GM18502 (cell line): ENCODE results near the gene KCNN1.
"Not testable (repeated sequence)": the region's sequence is repeated elsewhere in the genome, so short reads cannot be mapped to it uniquely, and the experiment has no call there.

Experiments used
- ATAC-seq: cut with Tn5 transposase; IDR thresholded peaks from one replicate; pipeline ENCODE4 v1.9.1; 2021; ENCODE audit warnings: mild to moderate bottlenecking; ENCODE audit not compliant: unreplicated experiment, poor library complexity

Gene KCNN1

GRCh38 chr19:17967257-17968051 is 547 bp downstream of the KCNN1 start:
- no peak for ATAC-seq

GRCh38 chr19:17968362-17968761 is 1.5 kb downstream of the KCNN1 start:
- ATAC-seq: no peak

- ATAC-seq: no peak
Measured at GRCh38 chr19:17969096-17969792, 2.3 kb downstream of the KCNN1 start.

DNA sequence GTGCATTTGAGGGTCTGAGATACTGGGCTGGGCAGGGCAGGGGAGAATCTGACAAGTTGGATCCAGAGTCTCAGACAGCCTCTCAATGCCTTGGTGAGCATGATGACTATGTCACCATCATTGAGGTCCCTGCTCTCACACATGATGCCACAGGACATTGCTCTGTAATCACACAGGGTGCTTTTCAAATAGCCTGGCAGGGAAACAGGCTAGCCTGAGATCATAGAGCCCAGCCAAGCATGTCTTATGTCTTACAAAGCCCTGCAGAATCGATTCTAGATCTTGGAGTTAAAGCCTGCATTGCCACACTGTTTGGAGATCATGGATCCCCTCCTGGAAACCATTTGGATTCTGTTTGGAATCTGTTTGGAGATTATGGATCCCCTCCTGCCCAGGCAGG is 5.3 kb downstream of the KCNN1 start:
- ATAC-seq: no peak

- ATAC-seq: no peak
Measured at GRCh38 chr19:17973759-17974158, 6.9 kb downstream of the KCNN1 start.

- ATAC-seq: no peak
Measured at GRCh38 chr19:17974551-17974950, 7.6 kb downstream of the KCNN1 start.

DNA sequence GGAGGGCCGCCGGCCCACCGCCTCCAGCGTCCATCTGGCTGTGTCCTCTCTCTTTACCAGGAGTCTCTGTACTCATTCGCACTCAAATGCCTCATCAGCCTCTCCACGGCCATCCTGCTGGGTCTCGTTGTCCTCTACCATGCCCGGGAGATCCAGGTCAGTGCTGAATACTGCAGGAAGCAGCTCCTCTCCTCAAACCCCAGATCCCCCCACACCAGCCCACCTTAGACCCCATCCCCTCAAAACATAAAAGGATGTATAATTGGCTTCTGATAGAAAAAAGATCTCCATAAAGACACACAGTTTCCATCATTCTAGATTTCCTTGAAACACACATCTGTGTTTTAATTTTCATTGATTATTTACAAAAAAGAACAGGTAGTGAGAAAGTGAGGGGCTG is 8.1 kb downstream of the KCNN1 start:
- no peak for ATAC-seq

GRCh38 chr19:17977021-17977420 is 10.1 kb downstream of the KCNN1 start:
- no peak for ATAC-seq

DNA sequence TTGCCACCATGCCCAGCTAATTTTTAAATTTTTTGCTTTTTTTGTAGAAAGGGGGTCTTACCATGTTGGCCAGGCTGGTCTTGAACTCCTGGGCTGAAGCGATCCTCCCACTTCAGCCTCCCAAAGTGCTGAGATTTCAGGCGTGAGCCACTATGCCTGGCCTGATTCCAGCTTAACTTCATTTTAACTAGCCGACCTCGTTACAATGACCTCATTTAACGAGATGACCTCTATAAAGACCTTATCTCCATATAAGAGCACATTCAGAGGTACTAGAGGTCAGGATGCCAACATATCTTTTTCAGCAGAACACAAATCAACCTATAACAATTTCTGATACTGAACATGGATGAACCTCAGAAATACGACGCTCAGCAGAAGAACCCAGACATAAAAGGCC is 10.6 kb downstream of the KCNN1 start:
- ATAC-seq: no peak

DNA sequence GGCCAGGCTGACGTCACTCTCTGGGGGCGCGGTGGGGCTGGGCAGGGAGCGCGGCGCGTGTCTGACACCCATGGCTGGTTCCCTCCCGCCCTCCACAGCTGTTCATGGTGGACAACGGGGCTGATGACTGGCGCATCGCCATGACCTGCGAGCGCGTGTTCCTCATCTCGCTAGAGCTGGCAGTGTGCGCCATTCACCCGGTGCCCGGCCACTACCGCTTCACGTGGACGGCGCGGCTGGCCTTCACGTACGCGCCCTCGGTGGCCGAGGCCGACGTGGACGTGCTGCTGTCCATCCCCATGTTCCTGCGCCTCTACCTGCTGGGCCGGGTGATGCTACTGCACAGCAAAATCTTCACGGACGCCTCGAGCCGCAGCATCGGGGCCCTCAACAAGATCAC is 14.7 kb downstream of the KCNN1 start:
- no peak for ATAC-seq

DNA sequence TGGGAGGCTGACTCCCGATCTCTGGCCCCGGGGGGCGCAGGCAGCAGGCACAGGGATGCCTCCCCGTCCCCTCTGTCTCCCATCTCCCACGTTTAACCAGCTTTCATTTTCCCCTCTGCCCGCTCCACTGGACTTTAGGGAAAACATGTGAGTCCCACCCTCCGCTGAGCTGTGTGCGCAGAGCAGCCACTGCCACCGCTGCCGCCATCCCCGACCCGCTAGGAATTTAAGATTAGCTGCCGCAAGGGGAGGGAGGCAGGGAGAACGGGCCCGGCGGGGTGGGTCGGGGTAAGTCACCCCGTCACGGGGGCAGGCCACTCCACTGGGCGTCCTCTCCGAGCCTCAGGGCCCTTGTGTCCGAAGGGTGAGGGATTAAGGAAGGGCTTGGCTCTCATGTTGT is 15.5 kb downstream of the KCNN1 start:
- ATAC-seq: no peak

GRCh38 chr19:17985037-17985818 is 18.3 kb downstream of the KCNN1 start:
- ATAC-seq: no peak

GRCh38 chr19:17986569-17986968 is 19.7 kb downstream of the KCNN1 start:
- ATAC-seq: not testable (repeated sequence)

DNA sequence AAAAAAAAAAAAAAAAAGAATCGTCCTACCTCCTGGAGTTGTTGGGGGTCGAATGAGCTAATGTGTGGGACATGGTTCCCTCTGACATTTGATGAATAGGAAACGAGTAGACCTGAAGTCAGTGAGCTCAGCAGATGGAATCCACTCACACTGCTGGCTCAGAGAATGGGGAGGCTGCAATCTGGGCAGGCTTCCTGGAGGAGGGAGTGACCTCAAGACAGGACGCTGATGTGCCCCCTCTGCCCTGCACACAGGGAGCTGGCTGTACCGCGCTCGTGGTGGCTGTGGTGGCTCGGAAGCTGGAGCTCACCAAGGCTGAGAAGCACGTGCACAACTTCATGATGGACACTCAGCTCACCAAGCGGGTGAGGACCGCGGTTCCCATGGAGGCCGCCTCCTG is 21.3 kb downstream of the KCNN1 start:
- ATAC-seq: no peak

GRCh38 chr19:17989425-17990094 is 22.7 kb downstream of the KCNN1 start:
- no peak for ATAC-seq

DNA sequence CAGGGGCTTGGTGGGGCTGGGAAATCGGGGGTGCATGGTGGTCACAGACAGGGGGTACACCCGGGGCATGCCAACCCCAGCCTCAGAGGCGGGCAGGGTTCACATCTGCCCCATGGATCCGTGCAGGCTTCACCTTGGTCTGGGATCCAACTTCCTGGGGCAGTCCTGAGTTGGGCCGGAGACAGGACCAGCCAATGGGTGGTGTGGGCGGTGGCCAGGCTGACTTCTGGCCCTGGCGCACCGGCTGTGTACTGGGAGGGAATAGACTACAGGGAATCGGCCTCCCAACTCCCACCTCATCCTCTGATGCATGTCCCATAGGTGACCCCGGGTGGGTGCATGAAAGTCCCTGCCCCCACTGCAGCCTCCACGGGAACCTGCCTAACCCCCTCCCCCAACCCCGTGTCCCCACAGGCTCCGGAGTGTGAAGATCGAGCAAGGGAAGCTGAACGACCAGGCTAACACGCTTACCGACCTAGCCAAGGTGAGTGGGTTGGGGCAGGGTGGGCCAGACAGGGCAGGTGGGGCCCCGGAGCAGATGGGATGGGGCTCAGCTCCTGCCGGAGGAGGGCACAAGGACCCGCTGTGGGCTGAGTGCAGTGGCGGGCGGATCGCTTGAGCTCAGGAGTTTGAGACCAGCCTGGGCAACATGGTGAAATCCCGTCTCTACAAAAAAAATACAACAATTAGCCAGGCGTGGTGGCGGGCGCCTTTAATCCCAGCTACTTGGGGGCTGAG is 26.3 kb downstream of the KCNN1 start:
- no peak for ATAC-seq

DNA sequence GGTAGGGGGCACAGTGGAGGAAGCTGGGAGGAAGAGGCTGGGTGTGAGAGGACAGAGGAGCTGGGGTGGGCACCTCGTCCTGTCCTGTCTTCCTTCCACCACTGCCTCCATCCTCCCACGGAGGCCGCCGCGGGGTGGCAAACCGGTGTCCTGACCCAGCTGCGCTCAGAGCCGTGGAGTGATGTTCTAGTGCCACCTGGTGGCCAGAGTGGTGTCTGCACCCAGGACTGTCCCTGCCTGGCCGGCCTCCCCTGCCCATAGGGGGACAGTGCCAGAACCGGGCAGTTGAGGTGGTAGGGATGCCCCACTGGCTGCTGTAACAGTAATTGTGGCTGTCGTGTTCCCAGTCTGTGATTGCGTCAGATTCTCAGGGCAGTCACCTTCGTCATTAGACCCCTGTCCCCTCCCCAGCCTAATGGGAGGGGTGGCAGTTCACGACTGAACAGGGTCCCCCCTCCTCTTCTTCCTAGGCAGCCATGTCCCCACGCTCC is 30.0 kb downstream of the KCNN1 start:
- ATAC-seq: peak; percentile 45

DNA sequence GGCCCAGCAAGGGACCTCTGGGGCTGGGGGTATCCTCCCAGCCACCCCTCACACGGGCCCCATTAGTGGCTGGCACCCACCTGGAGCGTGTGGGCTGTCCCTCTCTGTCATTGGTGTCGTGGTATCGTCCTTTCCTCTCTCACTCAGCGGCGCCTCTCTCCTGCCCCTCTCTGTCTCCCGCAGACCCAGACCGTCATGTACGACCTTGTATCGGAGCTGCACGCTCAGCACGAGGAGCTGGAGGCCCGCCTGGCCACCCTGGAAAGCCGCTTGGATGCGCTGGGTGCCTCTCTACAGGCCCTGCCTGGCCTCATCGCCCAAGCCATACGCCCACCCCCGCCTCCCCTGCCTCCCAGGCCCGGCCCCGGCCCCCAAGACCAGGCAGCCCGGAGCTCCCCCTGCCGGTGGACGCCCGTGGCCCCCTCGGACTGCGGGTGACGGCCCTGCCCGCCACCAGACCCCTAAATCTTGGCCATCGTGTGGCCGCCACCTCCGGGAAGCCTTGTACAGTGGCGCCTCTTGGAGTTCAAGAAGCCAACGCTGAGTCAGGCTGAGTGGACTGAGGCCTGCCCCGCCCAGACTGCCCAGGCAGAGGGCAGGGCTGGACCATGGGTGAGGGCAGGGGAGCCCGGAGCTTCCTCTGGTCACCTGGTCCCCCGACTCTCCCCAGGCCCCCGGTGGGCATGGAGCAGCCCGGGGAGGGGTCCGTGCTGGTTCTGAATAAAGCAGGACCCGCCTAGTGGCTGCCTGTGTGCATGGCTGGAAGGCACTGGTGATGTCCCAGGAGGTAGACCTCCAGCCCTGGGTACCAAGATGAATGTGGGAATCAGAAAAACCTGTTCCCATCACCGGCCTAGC is 31.3 kb downstream of the KCNN1 start:
- ATAC-seq: no peak

GRCh38 chr19:17998827-17999150 is 31.9 kb downstream of the KCNN1 start:
- no peak for ATAC-seq
